H1 (cell line): ENCODE measurements around the gene ANKH. TPM values are rescaled to one million over a fixed set of nuclear protein-coding genes. Genes with fewer than 3 reads are reported as not detected.

ENCODE experiments used
- CTCF ChIA-PET: fragments of 300-600 bp; sonication (Branson Sonifier 250); formaldehyde crosslinking; loops from one replicate; lab custom pipeline; 2021; ENCODE audit not compliant: partially characterized antibody; lab: Charles Lee
- POLR2A ChIA-PET: fragments of 300-600 bp; sonication (Branson Sonifier 250); formaldehyde crosslinking; loops from one replicate; lab custom pipeline; 2021; ENCODE audit warnings: inconsistent platforms; ENCODE audit not compliant: partially characterized antibody; lab: Charles Lee
- DNase-seq, 2 experiments: peaks; one replicate each; pipeline versions ENCODE4 v3.0.0 to v3.0.0-alpha.2; 2010 to 2022; ENCODE audit warnings: low spot score in 2 of 2, low read depth in 1 of 2, mixed read lengths in 1 of 2
- FAIRE-seq: peaks from 2 replicates; lab custom pipeline; 2011; peaks lifted over from hg19 to GRCh38; lab: Jason Lieb, UNC
- H2AFZ ChIP-seq: 2 replicates; pipeline ENCODE4 v1.8.1; 2012; ENCODE audit warnings: low read length, inconsistent platforms
- H2AK5ac ChIP-seq: 2 replicates; pipeline ENCODE4 v1.6.1; 2013; ENCODE audit warnings: low read depth, low read length
- H2BK120ac ChIP-seq: replicated peaks from 2 replicates; pipeline ENCODE3; 2013; ENCODE audit warnings: low read depth, low read length, inconsistent platforms
- H2BK12ac ChIP-seq: 2 replicates; pipeline ENCODE4 v1.6.1; 2013; ENCODE audit warnings: low read depth, low read length
- H2BK15ac ChIP-seq: 2 replicates; pipeline ENCODE4 v1.6.1; 2013; ENCODE audit warnings: low read length
- H2BK20ac ChIP-seq: 2 replicates; pipeline ENCODE4 v1.6.1; 2013; ENCODE audit warnings: low read length
- H2BK5ac ChIP-seq: 2 replicates; pipeline ENCODE4 v1.6.1; 2013; ENCODE audit warnings: low read depth, low read length
- H3K14ac ChIP-seq: 2 replicates; pipeline ENCODE4 v1.6.1; 2013; ENCODE audit warnings: inconsistent platforms; ENCODE audit not compliant: insufficient read length
- H3K18ac ChIP-seq: 2 replicates; pipeline ENCODE4 v1.6.1; 2013; ENCODE audit warnings: low read length; ENCODE audit errors: extremely low read depth
- H3K23ac ChIP-seq: 2 replicates; pipeline ENCODE4 v1.6.1; 2013; ENCODE audit warnings: inconsistent platforms; ENCODE audit not compliant: insufficient read length
- H3K23me2 ChIP-seq: 2 replicates; pipeline ENCODE4 v1.6.1; 2013; ENCODE audit warnings: low read depth, low read length
- H3K27ac ChIP-seq: 2 replicates; pipeline ENCODE4 v1.6.1; 2011; ENCODE audit warnings: low read depth, low read length, inconsistent platforms
- H3K27me3 ChIP-seq, 4 experiments: replicated peaks in 1 of 4; 1 replicate in 1 of 4; 2 replicates in 3 of 4; pipeline versions ENCODE4 v1.6.1 to v1.8.1; 2011 to 2013; ENCODE audit warnings: low read length in 3 of 4, mild to moderate bottlenecking in 3 of 4, inconsistent platforms in 2 of 4, mixed read lengths in 2 of 4, moderate library complexity in 1 of 4; ENCODE audit not compliant: control insufficient read depth in 3 of 4, insufficient read depth in 3 of 4; ENCODE audit errors: extremely low read depth in 1 of 4
- H3K36me3 ChIP-seq, 4 experiments: 2 replicates each; pipeline versions ENCODE4 v1.6.1 to v1.8.1; 2011 to 2013; ENCODE audit warnings: mild to moderate bottlenecking in 4 of 4, low read length in 3 of 4, moderate library complexity in 2 of 4, control low read depth in 1 of 4, inconsistent platforms in 1 of 4; ENCODE audit not compliant: insufficient read depth in 4 of 4, control insufficient read depth in 2 of 4
- H3K4ac ChIP-seq: replicated peaks from 2 replicates; pipeline ENCODE3; 2013; ENCODE audit warnings: low read length, low read depth, mixed read lengths, inconsistent platforms; ENCODE audit not compliant: insufficient read length
- H3K4me1 ChIP-seq, 4 experiments: replicated peaks in 1 of 4; 1 replicate in 1 of 4; 2 replicates in 3 of 4; pipeline versions ENCODE4 v1.6.1 to v1.8.1; 2011 to 2013; ENCODE audit warnings: low read length in 3 of 4, inconsistent platforms in 2 of 4, mixed read lengths in 1 of 4; ENCODE audit not compliant: insufficient read depth in 4 of 4, control insufficient read depth in 3 of 4
- H3K4me2 ChIP-seq, 2 experiments: 2 replicates each; pipeline versions ENCODE4 v1.6.1 to v1.8.1; 2011 to 2013; ENCODE audit warnings: low read depth in 2 of 2, low read length in 2 of 2, control low read depth in 1 of 2, inconsistent platforms in 1 of 2, mild to moderate bottlenecking in 1 of 2; ENCODE audit not compliant: insufficient read depth in 1 of 2
- H3K4me3 ChIP-seq, 4 experiments: fragments of 200-600, 300-600 bp in 1 of 4; sonication (generic), shearing (Covaris generic), sonication (Bioruptor Twin) in 1 of 4; 2 replicates each; pipeline versions ENCODE4 v1.5.1 to v1.8.1; 2011 to 2016; ENCODE audit warnings: low read length in 4 of 4, low read depth in 3 of 4, control low read depth in 2 of 4, inconsistent platforms in 2 of 4, mild to moderate bottlenecking in 2 of 4, mixed read lengths in 1 of 4, moderate library complexity in 1 of 4; ENCODE audit not compliant: insufficient read depth in 2 of 4; ENCODE audit errors: extremely low read depth in 1 of 4
- H3K56ac ChIP-seq: replicated peaks from 2 replicates; pipeline ENCODE3; 2013; ENCODE audit warnings: low read depth, mild to moderate bottlenecking, mixed read lengths, low read length, inconsistent platforms; ENCODE audit not compliant: insufficient read length
- H3K79me1 ChIP-seq: 2 replicates; pipeline ENCODE4 v1.6.1; 2013; ENCODE audit warnings: low read depth, low read length, control low read depth
- H3K79me2 ChIP-seq, 2 experiments: 2 replicates each; pipeline versions ENCODE4 v1.6.1 to v1.8.1; 2012 to 2013; ENCODE audit warnings: low read length in 2 of 2, mild to moderate bottlenecking in 2 of 2, inconsistent platforms in 1 of 2; ENCODE audit not compliant: insufficient read depth in 2 of 2, control insufficient read depth in 1 of 2
- H3K9ac ChIP-seq, 4 experiments: replicated peaks in 1 of 4; 1 replicate in 1 of 4; 2 replicates in 3 of 4; pipeline versions ENCODE4 v1.6.1 to v1.8.1; 2011 to 2013; ENCODE audit warnings: low read depth in 3 of 4, low read length in 3 of 4, control low read depth in 2 of 4, mild to moderate bottlenecking in 2 of 4, moderate library complexity in 2 of 4, inconsistent platforms in 1 of 4; ENCODE audit errors: extremely low read depth in 1 of 4
- H3K9me3 ChIP-seq, 2 experiments: 2 replicates each; pipeline versions ENCODE4 v1.6.1 to v1.8.1; 2012 to 2013; ENCODE audit warnings: mild to moderate bottlenecking in 2 of 2, moderate library complexity in 2 of 2, control low read depth in 1 of 2, inconsistent platforms in 1 of 2, low read depth in 1 of 2, low read length in 1 of 2, mixed read lengths in 1 of 2; ENCODE audit not compliant: insufficient read depth in 2 of 2
- H4K20me1 ChIP-seq, 2 experiments: replicated peaks in 1 of 2; 2 replicates each; pipeline versions ENCODE3 to v1.8.1; 2011 to 2013; ENCODE audit warnings: inconsistent platforms in 2 of 2, low read length in 2 of 2, mild to moderate bottlenecking in 1 of 2; ENCODE audit not compliant: insufficient read depth in 2 of 2, control insufficient read depth in 1 of 2
- H4K5ac ChIP-seq: 2 replicates; pipeline ENCODE4 v1.6.1; 2013; ENCODE audit warnings: low read length, low read depth, mixed read lengths, inconsistent platforms; ENCODE audit not compliant: insufficient read length
- H4K8ac ChIP-seq: 2 replicates; pipeline ENCODE4 v1.8.0; 2013; ENCODE audit warnings: mild to moderate bottlenecking, moderate library complexity, low read length, inconsistent platforms; ENCODE audit not compliant: insufficient read depth; ENCODE audit errors: extremely low read depth
- H4K91ac ChIP-seq: replicated peaks from 2 replicates; pipeline ENCODE3; 2013; ENCODE audit warnings: low read length, mixed read lengths, inconsistent platforms; ENCODE audit not compliant: insufficient read length
- CBX8 ChIP-seq: fragments of 300-800, 300-1000 bp; sonication (generic); IDR thresholded peaks from 2 replicates; pipeline ENCODE4 v1.7.1; 2016; ENCODE audit warnings: low read depth, low read length, borderline replicate concordance
- EGR1 ChIP-seq: IDR thresholded peaks from 2 replicates; pipeline ENCODE4 v1.6.1; 2011; ENCODE audit warnings: low read depth, low read length, borderline replicate concordance
- FOSL1 ChIP-seq: IDR thresholded peaks from 2 replicates; pipeline ENCODE4 v1.6.1; 2011; ENCODE audit warnings: mild to moderate bottlenecking, low read depth, low read length, moderate library complexity; ENCODE audit not compliant: insufficient read depth
- GABPA ChIP-seq: IDR thresholded peaks from 2 replicates; pipeline ENCODE4 v1.6.1; 2011; ENCODE audit warnings: mild to moderate bottlenecking, low read length, moderate library complexity, borderline replicate concordance; ENCODE audit not compliant: insufficient read depth
- GTF2F1 ChIP-seq: IDR thresholded peaks from 2 replicates; pipeline ENCODE4 v1.6.1; 2012; ENCODE audit warnings: low read depth, low read length, improper control_type of control experiment, borderline replicate concordance
- JUN ChIP-seq: IDR thresholded peaks from 2 replicates; pipeline ENCODE4 v1.6.1; 2011; ENCODE audit warnings: low read depth, mild to moderate bottlenecking, improper control_type of control experiment, low read length
- MAFK ChIP-seq: IDR thresholded peaks from 2 replicates; pipeline ENCODE4 v1.6.1; 2012; ENCODE audit warnings: low read depth, mild to moderate bottlenecking, improper control_type of control experiment, low read length
- NANOG ChIP-seq: IDR thresholded peaks from 2 replicates; pipeline ENCODE4 v1.6.1; 2011; ENCODE audit warnings: low read length, low read depth, mild to moderate bottlenecking, inconsistent platforms; ENCODE audit not compliant: insufficient read depth, poor library complexity, severe bottlenecking
- POLR2A ChIP-seq, 2 experiments: IDR thresholded peaks; 1 replicate in 1 of 2; 2 replicates in 1 of 2; pipeline ENCODE4 v1.6.1; 2011; ENCODE audit warnings: low read depth in 2 of 2, low read length in 2 of 2, mild to moderate bottlenecking in 2 of 2; ENCODE audit errors: control extremely low read depth in 1 of 2
- POU5F1 ChIP-seq: IDR thresholded peaks from 2 replicates; pipeline ENCODE4 v1.6.1; 2011; ENCODE audit warnings: low read depth, mild to moderate bottlenecking, low read length, moderate library complexity
- SP1 ChIP-seq: IDR thresholded peaks from 2 replicates; pipeline ENCODE4 v1.6.1; 2011; ENCODE audit warnings: low read depth, low read length
- WGBS, 2 experiments: shearing (Covaris generic) in 1 of 2; methylation state at CpG; one replicate each; pipeline versions ENCODE4 v1.1.6 to v1.1.7; 2013 to 2015; ENCODE audit warnings: low lambda C conversion rate in 2 of 2, mixed read lengths in 2 of 2, inconsistent platforms in 1 of 2, low coverage in 1 of 2, missing lambda C conversion rate in 1 of 2; ENCODE audit not compliant: insufficient replicate concordance in 2 of 2, insufficient coverage in 1 of 2, insufficient read length in 1 of 2; ENCODE audit errors: extremely low coverage in 1 of 2, missing lambda C conversion rate in 1 of 2; 5-methylcytosine and 5-hydroxymethylcytosine counted together
- polyA plus RNA-seq, 7 experiments: library from polyadenylated mRNA; depleted of rRNA in 3 of 7; stranded (reverse) in 5 of 7; unstranded in 2 of 7; fragments of >200 nt in 5 of 7; fragments of 200-250 nt in 2 of 7; gene quantifications; 1 replicate in 5 of 7; 2 replicates in 1 of 7; 4 replicates in 1 of 7; pipeline versions ENCODE4 v1.2.1 to v1.2.3, GENCODE V29; 2011 to 2013; ENCODE audit warnings: missing spikeins in 2 of 7, mixed read lengths in 2 of 7
- total RNA-seq: library from RNA; stranded (reverse); fragmentation: NEBNext Ultra II Directional; extraction: Animal tissue kit (Norgen Biotek cat#: 25700); gene quantifications from 2 replicates; pipeline ENCODE4 v1.2.1, GENCODE V29; 2021

ANKH gene
- total and polyA plus RNA-seq, 2 of the 8 experiments (the other 6 are each of a cell fraction or from before 2014, with no cell fraction given) = 5.3 to 13.0 TPM

- Histone ChIP-seq H2BK20ac (no peak overlapping the region), H4K5ac (no peak overlapping the region), H4K8ac (peak overlapping the region; percentile 37; the same call in 1 of the 2 replicates), H3K4me1 (no peaks in the 10 kb centered on the region), H3K9ac (no peak overlapping the region), H2BK12ac (no peak overlapping the region), H3K23ac (no peak overlapping the region), H3K14ac (no peak overlapping the region), H2BK5ac (no peak overlapping the region), H3K9me3 (peaks cover 3 to 5% of the 10 kb centered on the region in 2 experiments; a peak in 2 of 4 replicates), H3K79me2 (no peaks in the 10 kb centered on the region), H3K27ac (no peak overlapping the region), H3K4me3 (no peak overlapping the region), H4K20me1 (no peaks in the 10 kb centered on the region), H3K18ac (no peak overlapping the region), H3K4me2 (no peak overlapping the region), H3K36me3 (peaks cover 0 to 10% (median 4%) of the 10 kb centered on the region in 4 experiments; a peak in 5 of 8 replicates), H2BK15ac (no peak overlapping the region), H3K27me3 (no peaks in the 10 kb centered on the region; a peak in 2 of 7 replicates), H4K91ac (no peak overlapping the region), H3K56ac (no peak overlapping the region), H3K23me2 (no peaks in the 10 kb centered on the region), H3K79me1 (no peaks in the 10 kb centered on the region; the same call in 1 of the 2 replicates), H2BK120ac (no peak overlapping the region), H3K4ac (no peak overlapping the region), H2AK5ac (no peak overlapping the region), H2AFZ (no peak overlapping the region)
- TF ChIP-seq EGR1 (no peak), GTF2F1 (no peak), SP1 (no peak), POLR2A (IDR thresholded peaks at IDR 0.05; ENCODE audit: control extremely low read depth in 1 of 2, low read depth in 2 of 2, low read length in 2 of 2) (no peak), FOSL1 (no peak), NANOG (no peak), CBX8 (no peak), MAFK (no peak), JUN (no peak), POU5F1 (no peak), GABPA (no peak)
- ChIA-PET CTCF (interaction anchor here (0.7 to 1.4 kb wide), 2 partner anchors 9 to 10 kb away, joined by 3 to 5 read pairs; no protein-coding TSS in a partner anchor), POLR2A (no interaction called here)
- FAIRE-seq = no peak
- WGBS, 2 experiments = 93% methylated on average over 13 of the region's 13 CpGs; no CpG with 5 or more reads in 1 of the 2 experiments
- DNase-seq = no peak
These were observed 154.5 kb downstream of the ANKH start for GRCh38 chr5:14716755-14717752.
